ENCODE data around the gene NGFR. TPM values are rescaled to one million over a fixed set of nuclear protein-coding genes. Genes with fewer than 3 reads are reported as not detected.

NGFR gene
- total RNA-seq, 1 experiment from 2014 or later, result 1.6 TPM

DNA sequence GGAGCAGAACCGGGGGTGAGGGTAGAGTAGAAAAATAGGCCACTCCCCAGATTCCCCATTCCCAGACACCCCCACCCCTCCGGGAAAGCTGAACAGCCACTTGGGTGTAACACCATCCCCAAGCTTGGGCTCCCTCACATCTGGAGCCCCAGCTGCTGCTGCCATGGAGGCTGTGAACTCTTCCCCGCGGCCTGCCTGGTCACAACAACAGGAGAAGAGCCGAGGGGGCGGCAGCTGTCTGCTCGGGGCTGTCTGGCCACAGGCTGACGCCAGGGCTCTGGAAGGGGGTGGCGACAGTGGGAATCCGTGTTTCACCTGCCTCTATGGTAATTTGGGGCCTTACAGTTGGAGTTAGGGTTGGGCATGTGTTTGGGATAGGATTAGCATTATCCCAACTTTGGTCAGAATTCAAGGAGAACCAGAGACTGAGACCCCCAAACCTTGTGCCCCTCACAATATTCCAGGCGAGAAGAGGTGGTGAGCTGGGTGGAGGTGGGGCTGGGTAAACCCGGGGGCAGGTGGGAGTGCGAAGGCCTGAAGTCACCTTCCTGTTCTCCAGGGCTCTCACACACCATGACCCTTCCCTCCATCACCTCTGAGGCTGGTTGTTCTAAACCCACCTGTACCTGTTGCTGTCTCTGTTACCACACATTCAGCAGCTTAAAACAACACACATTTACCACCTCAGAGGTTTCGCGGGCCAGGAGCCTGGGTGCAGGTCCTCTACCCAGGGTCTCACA is 50.9 kb downstream of the NGFR start:
- Histone ChIP-seq H3K4me3 (ENCODE audit: low read depth in 2 of 2, low read length in 2 of 2) (no peak overlapping the region), H3K36me3 (ENCODE audit: control insufficient read depth, insufficient read depth, low read length) (no peaks in the 10 kb centered on the region), H3K27ac (ENCODE audit: low read length) (no peak overlapping the region), H3K9me3 (ENCODE audit: control insufficient read depth, insufficient read depth, low read depth, low read length) (no peaks in the 10 kb centered on the region), H3K27me3 (ENCODE audit: control insufficient read depth, insufficient read depth, low read length) (no peaks in the 10 kb centered on the region), H3K4me1 (ENCODE audit: control insufficient read depth, insufficient read depth, low read length) (no peaks in the 10 kb centered on the region)
- in situ Hi-C loops (cut with HindIII; ENCODE audit: low pct_unique_long_range_greater_than_20kb, low sequenced_read_pairs), result no loop called here
- ATAC-seq (no peak), DNase-seq (ENCODE audit: low read depth, low spot score) (no peak)
- BruUV-seq (replicated peaks), result no TSS peak
- ChIA-PET POLR2A (no interaction called here), CTCF (no interaction called here)
- intact Hi-C loops (cut with micrococcal nuclease; ENCODE audit: unreplicated experiment), result loop anchor here (5.0 kb wide), 1 partner anchor 939 kb away; no protein-coding TSS in a partner anchor
- no peak for TF ChIP-seq SIN3A (IDR thresholded peaks at IDR 0.05; ENCODE audit: borderline replicate concordance, insufficient read depth, low read depth, low read length)
- TF ChIP-seq POLR2AphosphoS5 (IDR thresholded peaks at IDR 0.05; ENCODE audit: low read depth, low read length), result no peak
- TF ChIP-seq, protein P1, sequence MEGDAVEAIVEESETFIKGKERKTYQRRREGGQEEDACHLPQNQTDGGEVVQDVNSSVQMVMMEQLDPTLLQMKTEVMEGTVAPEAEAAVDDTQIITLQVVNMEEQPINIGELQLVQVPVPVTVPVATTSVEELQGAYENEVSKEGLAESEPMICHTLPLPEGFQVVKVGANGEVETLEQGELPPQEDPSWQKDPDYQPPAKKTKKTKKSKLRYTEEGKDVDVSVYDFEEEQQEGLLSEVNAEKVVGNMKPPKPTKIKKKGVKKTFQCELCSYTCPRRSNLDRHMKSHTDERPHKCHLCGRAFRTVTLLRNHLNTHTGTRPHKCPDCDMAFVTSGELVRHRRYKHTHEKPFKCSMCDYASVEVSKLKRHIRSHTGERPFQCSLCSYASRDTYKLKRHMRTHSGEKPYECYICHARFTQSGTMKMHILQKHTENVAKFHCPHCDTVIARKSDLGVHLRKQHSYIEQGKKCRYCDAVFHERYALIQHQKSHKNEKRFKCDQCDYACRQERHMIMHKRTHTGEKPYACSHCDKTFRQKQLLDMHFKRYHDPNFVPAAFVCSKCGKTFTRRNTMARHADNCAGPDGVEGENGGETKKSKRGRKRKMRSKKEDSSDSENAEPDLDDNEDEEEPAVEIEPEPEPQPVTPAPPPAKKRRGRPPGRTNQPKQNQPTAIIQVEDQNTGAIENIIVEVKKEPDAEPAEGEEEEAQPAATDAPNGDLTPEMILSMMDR (IDR thresholded peaks at IDR 0.05), result no peak

DNA sequence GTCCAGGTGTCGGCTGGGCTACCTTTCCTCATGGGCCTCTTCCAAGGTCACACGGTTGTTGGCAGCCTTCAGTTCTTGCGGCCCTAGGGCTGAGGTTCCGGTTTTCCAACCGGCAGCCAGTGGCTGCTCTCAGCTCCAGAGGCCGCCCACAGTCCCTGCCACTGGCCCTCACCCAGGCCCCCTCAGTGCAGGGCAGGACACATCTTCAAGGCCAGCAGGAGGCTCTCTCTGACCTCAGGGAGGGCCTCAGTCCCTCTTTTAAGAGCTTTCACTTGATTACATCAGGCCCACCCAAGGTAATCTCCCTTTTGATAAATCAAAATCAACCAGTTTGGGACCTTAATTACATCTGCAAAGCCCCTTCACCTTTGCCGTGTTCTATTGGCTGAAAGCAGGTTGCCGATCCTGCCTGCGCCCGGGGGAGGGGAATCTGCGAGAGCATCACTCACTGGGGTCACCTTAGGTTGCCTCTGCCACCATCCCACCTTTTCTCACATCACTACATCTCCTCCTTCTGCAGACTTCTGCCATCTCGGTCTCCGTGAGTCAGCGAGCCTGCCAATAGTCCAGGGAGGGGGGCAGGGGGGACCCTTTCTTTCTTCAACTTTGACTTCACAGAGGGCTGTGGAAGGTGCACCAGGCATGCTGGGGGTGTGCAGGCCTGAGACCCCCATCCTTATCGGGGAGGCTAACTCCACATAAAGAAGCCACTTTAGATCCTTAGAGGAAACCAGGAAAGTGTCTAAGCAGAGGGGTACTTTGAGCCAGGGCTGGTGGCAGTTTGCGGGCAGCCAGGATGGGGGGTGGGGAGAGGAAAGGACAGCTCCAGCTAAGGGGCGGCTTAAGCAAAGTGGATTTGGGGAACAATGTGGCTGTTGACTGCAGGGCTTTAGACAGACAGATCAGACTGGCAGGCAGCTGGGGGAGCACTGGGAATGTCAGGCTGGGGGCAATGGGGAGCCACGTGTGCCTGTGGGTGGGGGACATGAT is 51.7 kb downstream of the NGFR start:
- POLR2A ChIA-PET, result no interaction called here
- no peak for ATAC-seq
- CTCF ChIA-PET, result no interaction called here
- no TSS peak for BruUV-seq (replicated peaks)
- in situ Hi-C loops (cut with HindIII; ENCODE audit: low pct_unique_long_range_greater_than_20kb, low sequenced_read_pairs) (no loop called here), intact Hi-C loops (cut with micrococcal nuclease; ENCODE audit: unreplicated experiment) (loop anchor here (5.0 kb wide), 1 partner anchor 940 kb away; no protein-coding TSS in a partner anchor)
- H3K9me3 ChIP-seq (ENCODE audit: control insufficient read depth, insufficient read depth, low read depth, low read length), result no peaks in the 10 kb centered on the region
- TF ChIP-seq POLR2AphosphoS5 (IDR thresholded peaks at IDR 0.05; ENCODE audit: low read depth, low read length), result no peak
- no peak for TF ChIP-seq TCF7L2 (IDR thresholded peaks at IDR 0.05; ENCODE audit: low read depth, low read length)
- TF ChIP-seq, protein P2, sequence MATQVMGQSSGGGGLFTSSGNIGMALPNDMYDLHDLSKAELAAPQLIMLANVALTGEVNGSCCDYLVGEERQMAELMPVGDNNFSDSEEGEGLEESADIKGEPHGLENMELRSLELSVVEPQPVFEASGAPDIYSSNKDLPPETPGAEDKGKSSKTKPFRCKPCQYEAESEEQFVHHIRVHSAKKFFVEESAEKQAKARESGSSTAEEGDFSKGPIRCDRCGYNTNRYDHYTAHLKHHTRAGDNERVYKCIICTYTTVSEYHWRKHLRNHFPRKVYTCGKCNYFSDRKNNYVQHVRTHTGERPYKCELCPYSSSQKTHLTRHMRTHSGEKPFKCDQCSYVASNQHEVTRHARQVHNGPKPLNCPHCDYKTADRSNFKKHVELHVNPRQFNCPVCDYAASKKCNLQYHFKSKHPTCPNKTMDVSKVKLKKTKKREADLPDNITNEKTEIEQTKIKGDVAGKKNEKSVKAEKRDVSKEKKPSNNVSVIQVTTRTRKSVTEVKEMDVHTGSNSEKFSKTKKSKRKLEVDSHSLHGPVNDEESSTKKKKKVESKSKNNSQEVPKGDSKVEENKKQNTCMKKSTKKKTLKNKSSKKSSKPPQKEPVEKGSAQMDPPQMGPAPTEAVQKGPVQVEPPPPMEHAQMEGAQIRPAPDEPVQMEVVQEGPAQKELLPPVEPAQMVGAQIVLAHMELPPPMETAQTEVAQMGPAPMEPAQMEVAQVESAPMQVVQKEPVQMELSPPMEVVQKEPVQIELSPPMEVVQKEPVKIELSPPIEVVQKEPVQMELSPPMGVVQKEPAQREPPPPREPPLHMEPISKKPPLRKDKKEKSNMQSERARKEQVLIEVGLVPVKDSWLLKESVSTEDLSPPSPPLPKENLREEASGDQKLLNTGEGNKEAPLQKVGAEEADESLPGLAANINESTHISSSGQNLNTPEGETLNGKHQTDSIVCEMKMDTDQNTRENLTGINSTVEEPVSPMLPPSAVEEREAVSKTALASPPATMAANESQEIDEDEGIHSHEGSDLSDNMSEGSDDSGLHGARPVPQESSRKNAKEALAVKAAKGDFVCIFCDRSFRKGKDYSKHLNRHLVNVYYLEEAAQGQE (IDR thresholded peaks at IDR 0.05; ENCODE audit: insufficient read depth in 1 of 2, low read depth in 2 of 2, low read length in 1 of 2), result no peak
- TF ChIP-seq, protein P1 (IDR thresholded peaks at IDR 0.05), result no peak
- TF ChIP-seq SIN3A (IDR thresholded peaks at IDR 0.05; ENCODE audit: borderline replicate concordance, insufficient read depth, low read depth, low read length), result no peak
- H3K27ac ChIP-seq (ENCODE audit: low read length), result no peak overlapping the region
- H3K36me3 ChIP-seq (ENCODE audit: control insufficient read depth, insufficient read depth, low read length), result no peaks in the 10 kb centered on the region
- H3K4me3 ChIP-seq (ENCODE audit: low read depth in 2 of 2, low read length in 2 of 2), result no peak overlapping the region
- no peak for DNase-seq (ENCODE audit: low read depth, low spot score)
- H3K4me1 ChIP-seq (ENCODE audit: control insufficient read depth, insufficient read depth, low read length), result no peaks in the 10 kb centered on the region
- H3K27me3 ChIP-seq (ENCODE audit: control insufficient read depth, insufficient read depth, low read length), result no peaks in the 10 kb centered on the region
